ENCODE measurements around the gene ELMO1.

The ELMO1 gene

DNA sequence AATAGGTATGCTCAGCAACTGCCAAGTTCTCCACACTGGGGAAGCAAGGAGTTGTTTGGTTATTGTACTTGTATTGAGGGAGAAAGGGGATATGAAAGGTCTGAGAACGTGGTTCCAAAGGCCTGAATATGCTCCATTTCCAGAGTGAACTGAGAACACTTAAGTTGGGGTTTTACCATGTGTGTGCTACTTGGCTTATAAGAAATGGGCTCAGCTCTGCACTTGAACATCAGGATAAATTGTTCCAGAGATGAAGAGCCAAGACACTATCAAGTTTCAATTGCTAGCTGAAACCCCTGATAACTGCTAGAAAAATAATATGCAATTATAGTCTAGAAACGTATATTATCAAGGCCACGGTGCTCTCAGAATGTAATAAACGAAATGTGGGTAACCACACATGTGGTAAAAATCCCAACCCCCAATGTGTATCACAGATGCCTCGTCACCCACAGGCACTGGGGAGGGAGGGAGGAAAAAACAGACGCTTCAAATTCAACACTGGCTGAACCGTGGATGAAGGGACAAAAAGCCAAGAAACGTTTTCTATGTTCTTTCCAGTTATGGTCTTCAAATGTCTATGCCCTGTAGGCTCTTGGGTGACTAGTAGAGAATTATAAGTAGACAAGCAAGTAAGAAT, 16.3 kb downstream of the ELMO1 start:
- Histone ChIP-seq H3K4me3 (ENCODE audit: low read depth, low read length) (no peak overlapping the region), H3K27me3 (ENCODE audit: insufficient read depth, low read length) (no peaks in the 10 kb centered on the region), H2AFZ (ENCODE audit: low read length, unreplicated experiment) (no peak overlapping the region), H3K4me1 (ENCODE audit: control insufficient read depth, insufficient read depth, low read length, unreplicated experiment) (no peaks in the 10 kb centered on the region), H3K79me2 (ENCODE audit: control insufficient read depth, insufficient read depth, low read length, unreplicated experiment) (no peaks in the 10 kb centered on the region), H3K36me3 (ENCODE audit: insufficient read depth, low read length) (no peaks in the 10 kb centered on the region), H3K27ac (ENCODE audit: low read depth, low read length) (no peak overlapping the region)

DNA sequence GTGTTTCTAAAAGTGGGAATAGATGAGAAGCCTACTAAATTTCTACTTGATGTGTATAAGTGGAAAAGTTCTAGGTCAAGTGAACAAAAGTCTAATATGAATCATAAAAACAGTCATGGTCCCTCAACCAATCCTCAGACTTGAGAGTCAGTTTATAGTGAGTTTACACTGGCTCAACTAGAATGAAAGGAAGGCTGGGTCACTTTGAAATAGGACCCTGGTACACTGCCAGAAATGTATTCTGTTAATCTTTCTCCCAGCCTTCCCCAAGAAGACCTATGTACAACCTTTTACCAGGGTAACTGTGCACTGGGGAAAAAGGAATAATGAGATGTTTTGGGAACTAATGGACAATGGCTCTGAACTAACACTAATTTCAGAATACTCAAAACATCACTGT, 17.3 kb downstream of the ELMO1 start:
- H3K27me3 ChIP-seq (ENCODE audit: insufficient read depth, low read length), result no peaks in the 10 kb centered on the region
- H3K36me3 ChIP-seq (ENCODE audit: insufficient read depth, low read length), result no peaks in the 10 kb centered on the region
- no peaks in the 10 kb centered on the region for H3K4me1 ChIP-seq (ENCODE audit: control insufficient read depth, insufficient read depth, low read length, unreplicated experiment)
- no peak overlapping the region for H2AFZ ChIP-seq (ENCODE audit: low read length, unreplicated experiment)
- no peaks in the 10 kb centered on the region for H3K79me2 ChIP-seq (ENCODE audit: control insufficient read depth, insufficient read depth, low read length, unreplicated experiment)
- H3K4me3 ChIP-seq (ENCODE audit: low read depth, low read length), result no peak overlapping the region
- H3K27ac ChIP-seq (ENCODE audit: low read depth, low read length), result no peak overlapping the region

DNA sequence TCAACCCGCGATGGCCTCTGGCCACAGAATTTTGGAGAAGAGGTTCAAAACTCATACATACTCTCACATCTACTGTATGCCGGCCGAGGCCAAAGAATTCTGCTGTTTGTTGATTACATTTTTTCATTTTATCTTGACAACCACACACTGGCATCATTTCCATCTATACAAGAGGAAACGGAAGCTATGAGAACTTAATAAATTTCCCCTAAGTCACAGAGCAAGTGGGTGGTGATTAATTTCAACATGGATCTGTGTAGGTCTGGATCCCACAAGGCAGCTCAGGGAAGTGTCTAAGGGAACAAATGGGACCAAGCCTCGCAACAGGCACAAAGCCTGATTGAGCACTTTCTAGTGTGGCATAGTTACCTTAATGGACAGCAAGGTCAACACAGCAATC, 18.0 kb downstream of the ELMO1 start:
- Histone ChIP-seq H3K4me1 (ENCODE audit: control insufficient read depth, insufficient read depth, low read length, unreplicated experiment) (no peaks in the 10 kb centered on the region), H3K27ac (ENCODE audit: low read depth, low read length) (no peak overlapping the region), H3K79me2 (ENCODE audit: control insufficient read depth, insufficient read depth, low read length, unreplicated experiment) (no peaks in the 10 kb centered on the region), H3K27me3 (ENCODE audit: insufficient read depth, low read length) (no peaks in the 10 kb centered on the region), H2AFZ (ENCODE audit: low read length, unreplicated experiment) (no peak overlapping the region), H3K4me3 (ENCODE audit: low read depth, low read length) (no peak overlapping the region), H3K36me3 (ENCODE audit: insufficient read depth, low read length) (no peaks in the 10 kb centered on the region)

DNA sequence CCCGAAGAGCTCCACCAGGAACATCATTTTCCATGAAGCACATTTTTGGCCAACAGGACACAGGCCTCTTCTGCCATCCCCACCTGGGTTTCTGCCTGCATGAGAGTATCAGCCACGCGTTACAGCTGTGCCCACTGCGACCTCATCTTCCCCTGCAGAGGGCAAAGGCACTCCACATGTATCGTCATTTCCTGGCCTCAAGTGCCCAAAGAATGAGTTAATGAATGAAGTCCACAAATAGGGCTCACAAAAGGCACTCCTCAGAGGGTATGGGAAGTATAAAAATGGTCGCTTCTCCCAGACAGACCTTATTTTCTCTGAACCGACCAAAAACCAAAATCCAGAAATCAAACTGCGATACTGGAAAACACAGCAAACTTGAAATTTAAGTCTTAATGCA, 18.5 kb downstream of the ELMO1 start:
- no peaks in the 10 kb centered on the region for H3K4me1 ChIP-seq (ENCODE audit: control insufficient read depth, insufficient read depth, low read length, unreplicated experiment)
- no peak overlapping the region for H2AFZ ChIP-seq (ENCODE audit: low read length, unreplicated experiment)
- H3K79me2 ChIP-seq (ENCODE audit: control insufficient read depth, insufficient read depth, low read length, unreplicated experiment), result no peaks in the 10 kb centered on the region
- H3K36me3 ChIP-seq (ENCODE audit: insufficient read depth, low read length), result no peaks in the 10 kb centered on the region
- no peaks in the 10 kb centered on the region for H3K27me3 ChIP-seq (ENCODE audit: insufficient read depth, low read length)
- no peak overlapping the region for H3K4me3 ChIP-seq (ENCODE audit: low read depth, low read length)
- H3K27ac ChIP-seq (ENCODE audit: low read depth, low read length), result no peak overlapping the region

- Histone ChIP-seq H3K4me1 (ENCODE audit: control insufficient read depth, insufficient read depth, low read length, unreplicated experiment) (no peaks in the 10 kb centered on the region), H3K36me3 (ENCODE audit: insufficient read depth, low read length) (no peaks in the 10 kb centered on the region)
Measured at GRCh38 chr7:37429435-37429791, 19.3 kb downstream of the ELMO1 start.

GRCh38 chr7:37428681-37429434, 19.8 kb downstream of the ELMO1 start:
- Histone ChIP-seq H3K4me1 (ENCODE audit: control insufficient read depth, insufficient read depth, low read length, unreplicated experiment) (no peaks in the 10 kb centered on the region), H2AFZ (ENCODE audit: low read length, unreplicated experiment) (no peak overlapping the region), H3K79me2 (ENCODE audit: control insufficient read depth, insufficient read depth, low read length, unreplicated experiment) (no peaks in the 10 kb centered on the region), H3K27me3 (ENCODE audit: insufficient read depth, low read length) (no peaks in the 10 kb centered on the region), H3K27ac (ENCODE audit: low read depth, low read length) (no peak overlapping the region), H3K4me3 (ENCODE audit: low read depth, low read length) (no peak overlapping the region), H3K36me3 (ENCODE audit: insufficient read depth, low read length) (no peaks in the 10 kb centered on the region)

More at GRCh38 chr7:37429435-37429791, 19.3 kb downstream of the ELMO1 start:
- H3K27me3 ChIP-seq (ENCODE audit: insufficient read depth, low read length), result no peaks in the 10 kb centered on the region
- H3K4me3 ChIP-seq (ENCODE audit: low read depth, low read length), result no peak overlapping the region
- no peak overlapping the region for H2AFZ ChIP-seq (ENCODE audit: low read length, unreplicated experiment)
- no peak overlapping the region for H3K27ac ChIP-seq (ENCODE audit: low read depth, low read length)
- no peaks in the 10 kb centered on the region for H3K79me2 ChIP-seq (ENCODE audit: control insufficient read depth, insufficient read depth, low read length, unreplicated experiment)

DNA sequence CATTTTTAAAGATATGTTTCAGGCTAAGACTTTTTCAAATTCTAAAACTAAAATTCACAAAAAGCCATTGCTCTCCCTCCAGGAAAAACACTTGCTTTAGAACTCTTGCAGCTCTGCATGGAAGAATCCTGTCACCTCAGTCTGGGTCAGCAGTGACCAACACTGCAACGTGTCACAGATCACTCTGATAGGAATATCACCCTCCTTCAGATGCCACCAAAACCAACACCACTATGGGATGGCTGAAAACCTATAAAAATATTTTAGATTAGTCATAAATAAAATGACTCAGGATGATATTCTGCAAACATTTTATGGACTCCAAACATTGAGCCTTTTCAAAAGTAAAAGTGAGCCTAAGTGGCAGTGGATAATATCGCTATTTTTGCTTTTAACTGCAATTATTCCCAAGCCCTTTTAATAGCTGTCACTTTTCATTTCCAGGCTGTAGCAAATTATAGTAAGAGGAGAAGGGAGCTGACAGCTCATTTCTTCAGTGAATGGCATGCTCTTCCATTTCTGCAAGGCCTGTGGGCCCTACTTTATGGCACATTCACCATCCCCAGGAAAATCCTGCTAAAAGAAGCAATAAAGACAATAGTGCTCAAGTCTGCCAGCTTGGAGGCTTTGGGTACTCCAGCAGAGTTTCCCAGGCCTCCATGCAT, 21.3 kb downstream of the ELMO1 start:
- H3K4me1 ChIP-seq (ENCODE audit: control insufficient read depth, insufficient read depth, low read length, unreplicated experiment), result no peaks in the 10 kb centered on the region
- no peaks in the 10 kb centered on the region for H3K27me3 ChIP-seq (ENCODE audit: insufficient read depth, low read length)
- H2AFZ ChIP-seq (ENCODE audit: low read length, unreplicated experiment), result no peak overlapping the region
- H3K79me2 ChIP-seq (ENCODE audit: control insufficient read depth, insufficient read depth, low read length, unreplicated experiment), result no peaks in the 10 kb centered on the region
- no peak overlapping the region for H3K27ac ChIP-seq (ENCODE audit: low read depth, low read length)
- no peaks in the 10 kb centered on the region for H3K36me3 ChIP-seq (ENCODE audit: insufficient read depth, low read length)
- no peak overlapping the region for H3K4me3 ChIP-seq (ENCODE audit: low read depth, low read length)

DNA sequence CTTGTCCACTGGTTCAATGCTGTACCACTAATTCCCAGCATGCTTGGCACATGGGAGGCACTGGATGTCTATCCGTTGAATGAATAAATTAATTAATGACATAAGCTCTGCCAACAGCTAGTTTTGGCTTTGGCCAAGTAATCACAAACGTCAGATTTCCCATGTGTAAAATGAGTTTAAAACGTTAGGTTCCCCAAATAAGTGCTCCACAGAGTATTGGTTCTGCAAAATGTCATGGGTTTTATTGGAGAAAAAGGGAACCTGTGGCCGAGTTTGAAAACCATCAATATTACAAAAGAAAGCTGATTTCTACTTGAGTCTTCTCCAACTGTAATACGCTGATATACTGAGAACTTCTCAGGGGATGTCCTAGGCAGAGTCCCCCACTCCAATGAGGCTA, 23.2 kb downstream of the ELMO1 start:
- Histone ChIP-seq H3K36me3 (ENCODE audit: insufficient read depth, low read length) (no peaks in the 10 kb centered on the region), H3K27me3 (ENCODE audit: insufficient read depth, low read length) (no peaks in the 10 kb centered on the region), H3K79me2 (ENCODE audit: control insufficient read depth, insufficient read depth, low read length, unreplicated experiment) (no peaks in the 10 kb centered on the region), H3K27ac (ENCODE audit: low read depth, low read length) (no peak overlapping the region), H3K4me3 (ENCODE audit: low read depth, low read length) (no peak overlapping the region), H2AFZ (ENCODE audit: low read length, unreplicated experiment) (no peak overlapping the region), H3K4me1 (ENCODE audit: control insufficient read depth, insufficient read depth, low read length, unreplicated experiment) (no peaks in the 10 kb centered on the region)

DNA sequence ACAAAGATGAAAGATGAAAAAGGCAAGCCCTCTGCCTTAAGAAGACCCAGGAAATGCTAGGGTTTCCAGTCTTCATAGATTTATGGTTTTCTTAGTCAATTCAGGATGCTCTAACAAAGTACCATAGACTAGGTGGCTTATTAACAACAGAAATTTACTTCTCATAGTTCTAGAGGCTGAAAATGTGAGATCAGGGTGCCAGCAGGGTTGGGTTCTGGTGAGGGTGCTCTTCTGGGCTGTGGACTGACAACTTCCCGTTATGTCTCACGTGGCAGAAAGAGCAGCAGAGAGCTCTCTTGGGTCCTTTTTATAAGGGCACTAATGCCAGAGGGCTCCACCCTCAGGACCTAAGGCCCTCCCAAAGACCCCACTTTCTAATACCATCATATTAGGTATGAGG, 23.7 kb downstream of the ELMO1 start:
- Histone ChIP-seq H3K4me1 (ENCODE audit: control insufficient read depth, insufficient read depth, low read length, unreplicated experiment) (no peaks in the 10 kb centered on the region), H3K4me3 (ENCODE audit: low read depth, low read length) (no peak overlapping the region), H3K36me3 (ENCODE audit: insufficient read depth, low read length) (no peaks in the 10 kb centered on the region), H3K27me3 (ENCODE audit: insufficient read depth, low read length) (no peaks in the 10 kb centered on the region), H3K79me2 (ENCODE audit: control insufficient read depth, insufficient read depth, low read length, unreplicated experiment) (no peaks in the 10 kb centered on the region), H2AFZ (ENCODE audit: low read length, unreplicated experiment) (no peak overlapping the region), H3K27ac (ENCODE audit: low read depth, low read length) (no peak overlapping the region)

- Histone ChIP-seq H3K27me3 (ENCODE audit: insufficient read depth, low read length) (no peaks in the 10 kb centered on the region), H3K36me3 (ENCODE audit: insufficient read depth, low read length) (no peaks in the 10 kb centered on the region), H3K27ac (ENCODE audit: low read depth, low read length) (no peak overlapping the region), H3K4me1 (ENCODE audit: control insufficient read depth, insufficient read depth, low read length, unreplicated experiment) (no peaks in the 10 kb centered on the region), H2AFZ (ENCODE audit: low read length, unreplicated experiment) (no peak overlapping the region), H3K79me2 (ENCODE audit: control insufficient read depth, insufficient read depth, low read length, unreplicated experiment) (no peaks in the 10 kb centered on the region), H3K4me3 (ENCODE audit: low read depth, low read length) (no peak overlapping the region)
Measured at GRCh38 chr7:37424521-37424920, 24.1 kb downstream of the ELMO1 start.
